A549 (cell line): ENCODE measurements around the gene MUC21. TPM values are rescaled to one million over a fixed set of nuclear protein-coding genes. Genes with fewer than 3 reads are reported as not detected.

Experiments used
- ATAC-seq, 2 experiments: fragments of 200-7000 bp in 1 of 2; fragments of >200 bp in 1 of 2; cut with Nextera tagmentation in 1 of 2; cut with Tn5 transposase in 1 of 2; 3 replicates each; pipeline versions ENCODE4 v1.8.0 to v1.9.1; 2018 to 2020; ENCODE audit warnings: mild to moderate bottlenecking in 1 of 2, moderate library complexity in 1 of 2
- CTCF ChIA-PET: fragments of 300-600 bp; sonication (Branson Sonifier 250); formaldehyde crosslinking; extraction: SDS; loops from one replicate; lab custom pipeline; 2021; ENCODE audit warnings: antibody characterized with exemption, inconsistent platforms; lab: Yijun Ruan, JAX
- POLR2A ChIA-PET: fragments of 350-600 bp; formaldehyde crosslinking; extraction: SDS; loops from one replicate; lab custom pipeline; 2021; ENCODE audit warnings: antibody characterized with exemption, inconsistent platforms; lab: Yijun Ruan, JAX
- DNase-seq, 2 experiments: peaks; one replicate each; pipeline versions ENCODE4 v3.0.0 to v3.0.0-alpha.2; 2011 to 2016; ENCODE audit warnings: low read depth in 1 of 2, low spot score in 1 of 2
- FAIRE-seq: peaks from 2 replicates; lab custom pipeline; 2011; peaks lifted over from hg19 to GRCh38; lab: Jason Lieb, UNC
- H3K27ac ChIP-seq, 2 experiments: fragments of >200 bp; sonication (Bioruptor Twin); formaldehyde crosslinking; 3 replicates each; pipeline ENCODE4 v1.5.1; 2016 to 2017
- H3K4me1 ChIP-seq: fragments of >200 bp; sonication (Bioruptor Twin); formaldehyde crosslinking; 3 replicates; pipeline ENCODE4 v1.6.1; 2016
- H3K4me2 ChIP-seq: fragments of >200 bp; sonication (Bioruptor Twin); formaldehyde crosslinking; 3 replicates; pipeline ENCODE4 v1.6.1; 2016
- H3K4me3 ChIP-seq: fragments of >200 bp; sonication (Bioruptor Twin); formaldehyde crosslinking; 3 replicates; pipeline ENCODE4 v1.5.1; 2016
- H3K9me3 ChIP-seq: fragments of >200 bp; sonication (Bioruptor Twin); formaldehyde crosslinking; 3 replicates; pipeline ENCODE4 v1.6.1; 2016
- BHLHE40 ChIP-seq: IDR thresholded peaks from 2 replicates; pipeline ENCODE4 v1.6.1; 2012; ENCODE audit warnings: low read depth, low read length, inconsistent platforms
- CHD2 ChIP-seq: fragments of 150-350 bp; IDR thresholded peaks from 2 replicates; pipeline ENCODE4 v1.6.1; 2014; ENCODE audit warnings: low read length; ENCODE audit not compliant: partially characterized antibody
- CHD4 ChIP-seq: fragments of 200-600 bp; sonication (generic); IDR thresholded peaks from 2 replicates; pipeline ENCODE4 v1.6.1; 2016; ENCODE audit warnings: antibody characterized with exemption, mild to moderate bottlenecking, borderline replicate concordance
- EHF ChIP-seq: fragments of 250-450 bp; sonication (Bioruptor Pico); IDR thresholded peaks from 2 replicates; pipeline ENCODE4 v1.5.0; 2020; ENCODE audit warnings: mild to moderate bottlenecking
- EP300 ChIP-seq, 2 experiments: fragments of >200 bp; sonication (Bioruptor Twin); formaldehyde crosslinking; IDR thresholded peaks; 2 replicates in 1 of 2; 3 replicates in 1 of 2; pipeline ENCODE4 v1.6.1; 2016 to 2017
- ESRRA ChIP-seq: fragments of 150-350 bp; IDR thresholded peaks from 2 replicates; pipeline ENCODE4 v1.6.1; 2014; ENCODE audit warnings: mild to moderate bottlenecking, low read length, borderline replicate concordance
- FOXS1 ChIP-seq: fragments of 250-450 bp; sonication (Bioruptor Pico); IDR thresholded peaks from 2 replicates; pipeline ENCODE4 v1.5.0; 2020; ENCODE audit warnings: mild to moderate bottlenecking, moderate library complexity
- HEYL ChIP-seq: fragments of 250-450 bp; sonication (Bioruptor Pico); IDR thresholded peaks from 2 replicates; pipeline ENCODE4 v1.8.0; 2021; ENCODE audit warnings: mild to moderate bottlenecking, moderate library complexity
- HOXA7 ChIP-seq: fragments of 250-450 bp; sonication (Bioruptor Pico); IDR thresholded peaks from 2 replicates; pipeline ENCODE4 v1.5.0; 2020; ENCODE audit warnings: mild to moderate bottlenecking, moderate library complexity
- HOXB13 ChIP-seq: fragments of 250-450 bp; sonication (Bioruptor Pico); IDR thresholded peaks from 2 replicates; pipeline ENCODE4 v1.5.0; 2020; ENCODE audit warnings: low read depth, mild to moderate bottlenecking, moderate library complexity
- JUNB ChIP-seq: fragments of >200 bp; sonication (Bioruptor Twin); formaldehyde crosslinking; IDR thresholded peaks from 2 replicates; pipeline ENCODE4 v1.6.1; 2016
- KDM1A ChIP-seq: fragments of 200-600 bp; sonication (generic); IDR thresholded peaks from 2 replicates; pipeline ENCODE4 v1.6.1; 2016; ENCODE audit warnings: low read depth, mild to moderate bottlenecking
- MAFK ChIP-seq: fragments of 450-650 bp; IDR thresholded peaks from 2 replicates; pipeline ENCODE4 v1.6.1; 2014; ENCODE audit not compliant: partially characterized antibody
- MYC ChIP-seq: IDR thresholded peaks from 2 replicates; pipeline ENCODE4 v1.6.1; 2012; ENCODE audit warnings: mild to moderate bottlenecking, inconsistent platforms, low read length, improper control_type of control experiment, borderline replicate concordance
- NFE2L2 ChIP-seq: fragments of 150-350 bp; conservative IDR thresholded peaks from 2 replicates; pipeline ENCODE4 v1.6.1; 2014; ENCODE audit warnings: low read length
- NPAS2 ChIP-seq: fragments of 250-450 bp; sonication (Bioruptor Pico); IDR thresholded peaks from 2 replicates; pipeline ENCODE4 v1.8.0; 2022; ENCODE audit warnings: mild to moderate bottlenecking, moderate library complexity, borderline replicate concordance
- NR3C1 ChIP-seq: fragments of >200 bp; sonication (Bioruptor Twin); formaldehyde crosslinking; IDR thresholded peaks from 3 replicates; pipeline ENCODE4 v1.6.1; 2017
- POLR2A ChIP-seq: IDR thresholded peaks from 2 replicates; pipeline ENCODE4 v1.6.1; 2012; ENCODE audit warnings: mild to moderate bottlenecking, low read length
- POLR2AphosphoS2 ChIP-seq: conservative IDR thresholded peaks from 2 replicates; pipeline ENCODE4 v1.6.1; 2012; ENCODE audit warnings: low read length, improper control_type of control experiment, inconsistent platforms
- RAD21 ChIP-seq, 2 experiments: fragments of >200 bp in 1 of 2; sonication (Bioruptor Twin) in 1 of 2; formaldehyde crosslinking in 1 of 2; IDR thresholded peaks in 1 of 2; conservative IDR thresholded peaks in 1 of 2; 2 replicates in 1 of 2; 3 replicates in 1 of 2; pipeline ENCODE4 v1.6.1; 2012 to 2018; ENCODE audit warnings: inconsistent platforms in 1 of 2
- RCOR1 ChIP-seq: fragments of 150-350 bp; IDR thresholded peaks from 2 replicates; pipeline ENCODE4 v1.6.1; 2014; ENCODE audit warnings: antibody characterized with exemption, low read length, low read depth
- REST ChIP-seq: fragments of 200-600 bp; sonication (generic); IDR thresholded peaks from 2 replicates; pipeline ENCODE4 v1.6.1; 2016; ENCODE audit warnings: antibody characterized with exemption, mild to moderate bottlenecking, moderate library complexity
- RFX5 ChIP-seq: fragments of 450-650 bp; IDR thresholded peaks from 2 replicates; pipeline ENCODE4 v1.7.1; 2014; ENCODE audit warnings: antibody characterized with exemption, mild to moderate bottlenecking, moderate library complexity
- SMC3 ChIP-seq: fragments of >200 bp; sonication (Bioruptor Twin); formaldehyde crosslinking; IDR thresholded peaks from 3 replicates; pipeline ENCODE4 v1.6.1; 2018; ENCODE audit warnings: inconsistent platforms
- TP53 ChIP-seq: fragments of 250-450 bp; sonication (Bioruptor Pico); IDR thresholded peaks from 2 replicates; pipeline ENCODE4 v1.5.0; 2021; ENCODE audit warnings: mild to moderate bottlenecking, moderate library complexity
- ZC3H11A ChIP-seq: fragments of 450-650 bp; IDR thresholded peaks from 2 replicates; pipeline ENCODE4 v1.6.1; 2014; ENCODE audit warnings: antibody characterized with exemption, mild to moderate bottlenecking
- WGBS: methylation state at CpG from one replicate; pipeline ENCODE4 v1.1.6; 2017; ENCODE audit errors: missing lambda C conversion rate; 5-methylcytosine and 5-hydroxymethylcytosine counted together
- polyA plus RNA-seq, 4 experiments: library from polyadenylated mRNA; depleted of rRNA in 3 of 4; stranded (reverse); fragments of >200 nt; fragmentation: RNase III in 1 of 4; extraction: RNeasy Plus Mini Kit Qiagen cat#74134 plus additional on column Dnase treatment in 1 of 4; gene quantifications; 2 replicates in 3 of 4; 3 replicates in 1 of 4; pipeline ENCODE4 v1.2.3, GENCODE V29; 2011 to 2017
- TF ChIP-seq, protein P1 (sequence below): fragments of 250-450 bp; sonication (Bioruptor Pico); IDR thresholded peaks from 2 replicates; pipeline ENCODE4 v1.5.0; 2021; ENCODE audit warnings: mild to moderate bottlenecking, moderate library complexity, borderline replicate concordance
- TF ChIP-seq, protein P2 (sequence below): fragments of >200 bp; sonication (Bioruptor Twin); formaldehyde crosslinking; IDR thresholded peaks from 3 replicates; pipeline ENCODE4 v1.5.1; 2016
- TF ChIP-seq, protein P3 (sequence below): fragments of >200 bp; sonication (Bioruptor Twin); formaldehyde crosslinking; IDR thresholded peaks from 2 replicates; pipeline ENCODE4 v1.6.1; 2016

Gene MUC21
- polyA plus RNA-seq, 2 of the 4 experiments (the other 2 are of a cell fraction), result not detected

DNA sequence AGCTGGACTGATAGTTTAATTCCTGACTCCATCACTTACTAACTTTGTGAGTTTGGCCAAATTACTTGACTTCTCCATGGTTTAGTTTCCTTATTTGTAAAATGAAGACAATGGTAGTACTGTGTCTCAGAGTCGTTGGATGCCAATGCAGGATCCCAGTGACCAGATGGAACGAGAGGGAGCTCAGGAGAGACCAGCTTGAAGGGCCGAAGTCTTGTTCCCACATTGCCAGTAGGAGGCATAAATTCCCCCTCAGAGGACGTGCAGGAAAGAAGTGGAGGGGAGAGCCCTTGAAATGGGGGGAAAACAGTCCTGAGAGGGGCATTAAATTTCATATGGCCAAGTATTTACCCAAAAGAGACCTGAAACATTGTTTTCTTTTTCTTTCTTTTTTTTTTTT, 24.6 kb downstream of the MUC21 start:
- peak overlapping the region; percentile 51 for H3K4me2 ChIP-seq
- POLR2A ChIA-PET, result no interaction called here
- CTCF ChIA-PET, result interaction anchor here (1.9 to 3.2 kb wide), 2 partner anchors 63 to 93 kb away, joined by 4 to 9 read pairs; no protein-coding TSS in a partner anchor
- H3K27ac ChIP-seq, result peak overlapping the region in 1 of 2 experiments; percentile 16; a peak in 1 of 6 replicates
- 74% methylated on average over 4 of the region's 4 CpGs for WGBS
- H3K4me3 ChIP-seq, result no peak overlapping the region
- no peak for DNase-seq
- TF ChIP-seq MYC (no peak), HOXB13 (CRISPR knock-in tag) (no peak), MAFK (no peak), POLR2A (no peak), REST (no peak), RFX5 (no peak), EHF (CRISPR knock-in tag) (no peak), ZC3H11A (no peak), CHD2 (no peak), JUNB (no peak), KDM1A (no peak), TP53 (CRISPR knock-in tag) (no peak), HOXA7 (CRISPR knock-in tag) (no peak), FOXS1 (no peak), ESRRA (no peak), CHD4 (no peak), NFE2L2 (no peak), NR3C1 (no peak)
- TF ChIP-seq, protein P1, sequence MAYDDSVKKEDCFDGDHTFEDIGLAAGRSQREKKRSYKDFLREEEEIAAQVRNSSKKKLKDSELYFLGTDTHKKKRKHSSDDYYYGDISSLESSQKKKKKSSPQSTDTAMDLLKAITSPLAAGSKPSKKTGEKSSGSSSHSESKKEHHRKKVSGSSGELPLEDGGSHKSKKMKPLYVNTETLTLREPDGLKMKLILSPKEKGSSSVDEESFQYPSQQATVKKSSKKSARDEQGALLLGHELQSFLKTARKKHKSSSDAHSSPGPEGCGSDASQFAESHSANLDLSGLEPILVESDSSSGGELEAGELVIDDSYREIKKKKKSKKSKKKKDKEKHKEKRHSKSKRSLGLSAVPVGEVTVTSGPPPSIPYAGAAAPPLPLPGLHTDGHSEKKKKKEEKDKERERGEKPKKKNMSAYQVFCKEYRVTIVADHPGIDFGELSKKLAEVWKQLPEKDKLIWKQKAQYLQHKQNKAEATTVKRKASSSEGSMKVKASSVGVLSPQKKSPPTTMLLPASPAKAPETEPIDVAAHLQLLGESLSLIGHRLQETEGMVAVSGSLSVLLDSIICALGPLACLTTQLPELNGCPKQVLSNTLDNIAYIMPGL (CRISPR knock-in tag), result no peak
- TF ChIP-seq, protein P2, sequence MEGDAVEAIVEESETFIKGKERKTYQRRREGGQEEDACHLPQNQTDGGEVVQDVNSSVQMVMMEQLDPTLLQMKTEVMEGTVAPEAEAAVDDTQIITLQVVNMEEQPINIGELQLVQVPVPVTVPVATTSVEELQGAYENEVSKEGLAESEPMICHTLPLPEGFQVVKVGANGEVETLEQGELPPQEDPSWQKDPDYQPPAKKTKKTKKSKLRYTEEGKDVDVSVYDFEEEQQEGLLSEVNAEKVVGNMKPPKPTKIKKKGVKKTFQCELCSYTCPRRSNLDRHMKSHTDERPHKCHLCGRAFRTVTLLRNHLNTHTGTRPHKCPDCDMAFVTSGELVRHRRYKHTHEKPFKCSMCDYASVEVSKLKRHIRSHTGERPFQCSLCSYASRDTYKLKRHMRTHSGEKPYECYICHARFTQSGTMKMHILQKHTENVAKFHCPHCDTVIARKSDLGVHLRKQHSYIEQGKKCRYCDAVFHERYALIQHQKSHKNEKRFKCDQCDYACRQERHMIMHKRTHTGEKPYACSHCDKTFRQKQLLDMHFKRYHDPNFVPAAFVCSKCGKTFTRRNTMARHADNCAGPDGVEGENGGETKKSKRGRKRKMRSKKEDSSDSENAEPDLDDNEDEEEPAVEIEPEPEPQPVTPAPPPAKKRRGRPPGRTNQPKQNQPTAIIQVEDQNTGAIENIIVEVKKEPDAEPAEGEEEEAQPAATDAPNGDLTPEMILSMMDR, result no peak
- H3K4me1 ChIP-seq, result peaks cover 16% of the 10 kb centered on the region
- peak in 1 of 2 experiments; percentile 24; a peak in 2 of 6 replicates for ATAC-seq
- FAIRE-seq, result no peak
- no peaks in the 10 kb centered on the region for H3K9me3 ChIP-seq

DNA sequence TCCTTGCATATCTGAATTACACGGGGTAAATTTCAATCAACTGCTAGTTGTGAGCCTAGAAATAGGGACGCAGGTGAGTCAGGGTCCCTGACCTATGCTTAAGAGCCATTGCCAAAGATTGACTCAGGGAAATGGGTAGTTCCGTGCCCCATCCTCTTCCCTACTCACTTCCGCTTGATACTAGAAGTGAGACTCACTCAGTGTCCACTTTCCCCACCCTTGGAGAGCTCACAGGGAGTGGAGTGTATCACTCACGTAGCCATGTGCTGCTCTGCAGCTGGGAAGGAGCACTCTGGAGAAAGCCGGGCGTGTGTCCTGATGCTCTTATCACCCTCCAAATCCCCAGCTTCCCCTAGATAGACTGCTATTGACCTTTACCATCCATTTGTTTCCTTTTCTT, 26.2 kb downstream of the MUC21 start:
- ChIA-PET CTCF (interaction anchor here (0.9 to 1.9 kb wide), 2 partner anchors 39 to 61 kb away, joined by 3 to 4 read pairs; no protein-coding TSS in a partner anchor), POLR2A (no interaction called here)
- H3K9me3 ChIP-seq, result 0 out of 3 replicates have a peak, but pooled peaks cover 1% of the 10 kb centered on the region
- no peak for DNase-seq
- peaks cover 16% of the 10 kb centered on the region for H3K4me1 ChIP-seq
- no peak overlapping the region for H3K4me3 ChIP-seq
- no peak overlapping the region for H3K27ac ChIP-seq
- no peak overlapping the region for H3K4me2 ChIP-seq
- TF ChIP-seq RCOR1 (no peak), NPAS2 (CRISPR knock-in tag) (no peak), BHLHE40 (no peak), RFX5 (no peak), ESRRA (no peak), SMC3 (no peak), HEYL (CRISPR knock-in tag) (no peak), JUNB (no peak), RAD21 (conservative IDR thresholded peaks at IDR 0.05 in 1 of 2, IDR thresholded peaks at IDR 0.05 in 1 of 2) (no peak), EP300 (IDR thresholded peaks at IDR 0.05) (no peak), POLR2AphosphoS2 (no peak)
- TF ChIP-seq, protein P3, sequence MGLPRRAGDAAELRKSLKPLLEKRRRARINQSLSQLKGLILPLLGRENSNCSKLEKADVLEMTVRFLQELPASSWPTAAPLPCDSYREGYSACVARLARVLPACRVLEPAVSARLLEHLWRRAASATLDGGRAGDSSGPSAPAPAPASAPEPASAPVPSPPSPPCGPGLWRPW, result no peak
- TF ChIP-seq, protein P1 (CRISPR knock-in tag), result no peak
- TF ChIP-seq, all 56 proteins: peak for 0
- no peak for FAIRE-seq
- 85% methylated on average over 7 of the region's 7 CpGs for WGBS
- ATAC-seq, result no peak
